Measurements from ENCODE around the gene TNS2. TPM values are rescaled to one million over a fixed set of nuclear protein-coding genes. Genes with fewer than 3 reads are reported as not detected.

TNS2 gene
- total and polyA plus RNA-seq, 2 of the 13 experiments (the other 11 are each of a cell fraction or from before 2014, with no cell fraction given), result 8.9 to 20.4 TPM

- TF ChIP-seq ZNF180 (CRISPR knock-in tag; IDR thresholded peaks at IDR 0.05; ENCODE audit: borderline replicate concordance, low read depth) (no peak), SYNCRIP (IDR thresholded peaks at IDR 0.05; ENCODE audit: insufficient read depth, low read depth, low read length) (no peak), ZHX1 (CRISPR knock-in tag; IDR thresholded peaks at IDR 0.05; ENCODE audit: low read depth) (no peak), ZKSCAN8 (CRISPR knock-in tag; IDR thresholded peaks at IDR 0.05; ENCODE audit: borderline replicate concordance) (no peak), ZZZ3 (CRISPR knock-in tag; IDR thresholded peaks at IDR 0.05; ENCODE audit: borderline replicate concordance) (no peak), ZNF331 (CRISPR knock-in tag; IDR thresholded peaks at IDR 0.05) (no peak), HOXD1 (CRISPR knock-in tag; IDR thresholded peaks at IDR 0.05) (no peak), EP300 (IDR thresholded peaks at IDR 0.05; ENCODE audit: low read depth in 2 of 2, low read length in 2 of 2) (peak in 1 of 2 experiments; percentile 67; a peak in 1 of 4 replicates), EP300 (CRISPR knock-in tag; IDR thresholded peaks at IDR 0.05; ENCODE audit: borderline replicate concordance) (no peak), IRX3 (CRISPR knock-in tag; IDR thresholded peaks at IDR 0.05; ENCODE audit: borderline replicate concordance, low read depth) (no peak), POLR2AphosphoS5 (IDR thresholded peaks at IDR 0.05; ENCODE audit: low read depth, low read length) (no peak), JUND (CRISPR knock-in tag; IDR thresholded peaks at IDR 0.05) (no peak), PHF21A (CRISPR knock-in tag; IDR thresholded peaks at IDR 0.05) (no peak), ZNF275 (CRISPR knock-in tag; IDR thresholded peaks at IDR 0.05; ENCODE audit: borderline replicate concordance) (no peak)
- TF ChIP-seq, protein P1, sequence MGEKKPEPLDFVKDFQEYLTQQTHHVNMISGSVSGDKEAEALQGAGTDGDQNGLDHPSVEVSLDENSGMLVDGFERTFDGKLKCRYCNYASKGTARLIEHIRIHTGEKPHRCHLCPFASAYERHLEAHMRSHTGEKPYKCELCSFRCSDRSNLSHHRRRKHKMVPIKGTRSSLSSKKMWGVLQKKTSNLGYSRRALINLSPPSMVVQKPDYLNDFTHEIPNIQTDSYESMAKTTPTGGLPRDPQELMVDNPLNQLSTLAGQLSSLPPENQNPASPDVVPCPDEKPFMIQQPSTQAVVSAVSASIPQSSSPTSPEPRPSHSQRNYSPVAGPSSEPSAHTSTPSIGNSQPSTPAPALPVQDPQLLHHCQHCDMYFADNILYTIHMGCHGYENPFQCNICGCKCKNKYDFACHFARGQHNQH (CRISPR knock-in tag; IDR thresholded peaks at IDR 0.05), result no peak
- TF ChIP-seq, protein P2, sequence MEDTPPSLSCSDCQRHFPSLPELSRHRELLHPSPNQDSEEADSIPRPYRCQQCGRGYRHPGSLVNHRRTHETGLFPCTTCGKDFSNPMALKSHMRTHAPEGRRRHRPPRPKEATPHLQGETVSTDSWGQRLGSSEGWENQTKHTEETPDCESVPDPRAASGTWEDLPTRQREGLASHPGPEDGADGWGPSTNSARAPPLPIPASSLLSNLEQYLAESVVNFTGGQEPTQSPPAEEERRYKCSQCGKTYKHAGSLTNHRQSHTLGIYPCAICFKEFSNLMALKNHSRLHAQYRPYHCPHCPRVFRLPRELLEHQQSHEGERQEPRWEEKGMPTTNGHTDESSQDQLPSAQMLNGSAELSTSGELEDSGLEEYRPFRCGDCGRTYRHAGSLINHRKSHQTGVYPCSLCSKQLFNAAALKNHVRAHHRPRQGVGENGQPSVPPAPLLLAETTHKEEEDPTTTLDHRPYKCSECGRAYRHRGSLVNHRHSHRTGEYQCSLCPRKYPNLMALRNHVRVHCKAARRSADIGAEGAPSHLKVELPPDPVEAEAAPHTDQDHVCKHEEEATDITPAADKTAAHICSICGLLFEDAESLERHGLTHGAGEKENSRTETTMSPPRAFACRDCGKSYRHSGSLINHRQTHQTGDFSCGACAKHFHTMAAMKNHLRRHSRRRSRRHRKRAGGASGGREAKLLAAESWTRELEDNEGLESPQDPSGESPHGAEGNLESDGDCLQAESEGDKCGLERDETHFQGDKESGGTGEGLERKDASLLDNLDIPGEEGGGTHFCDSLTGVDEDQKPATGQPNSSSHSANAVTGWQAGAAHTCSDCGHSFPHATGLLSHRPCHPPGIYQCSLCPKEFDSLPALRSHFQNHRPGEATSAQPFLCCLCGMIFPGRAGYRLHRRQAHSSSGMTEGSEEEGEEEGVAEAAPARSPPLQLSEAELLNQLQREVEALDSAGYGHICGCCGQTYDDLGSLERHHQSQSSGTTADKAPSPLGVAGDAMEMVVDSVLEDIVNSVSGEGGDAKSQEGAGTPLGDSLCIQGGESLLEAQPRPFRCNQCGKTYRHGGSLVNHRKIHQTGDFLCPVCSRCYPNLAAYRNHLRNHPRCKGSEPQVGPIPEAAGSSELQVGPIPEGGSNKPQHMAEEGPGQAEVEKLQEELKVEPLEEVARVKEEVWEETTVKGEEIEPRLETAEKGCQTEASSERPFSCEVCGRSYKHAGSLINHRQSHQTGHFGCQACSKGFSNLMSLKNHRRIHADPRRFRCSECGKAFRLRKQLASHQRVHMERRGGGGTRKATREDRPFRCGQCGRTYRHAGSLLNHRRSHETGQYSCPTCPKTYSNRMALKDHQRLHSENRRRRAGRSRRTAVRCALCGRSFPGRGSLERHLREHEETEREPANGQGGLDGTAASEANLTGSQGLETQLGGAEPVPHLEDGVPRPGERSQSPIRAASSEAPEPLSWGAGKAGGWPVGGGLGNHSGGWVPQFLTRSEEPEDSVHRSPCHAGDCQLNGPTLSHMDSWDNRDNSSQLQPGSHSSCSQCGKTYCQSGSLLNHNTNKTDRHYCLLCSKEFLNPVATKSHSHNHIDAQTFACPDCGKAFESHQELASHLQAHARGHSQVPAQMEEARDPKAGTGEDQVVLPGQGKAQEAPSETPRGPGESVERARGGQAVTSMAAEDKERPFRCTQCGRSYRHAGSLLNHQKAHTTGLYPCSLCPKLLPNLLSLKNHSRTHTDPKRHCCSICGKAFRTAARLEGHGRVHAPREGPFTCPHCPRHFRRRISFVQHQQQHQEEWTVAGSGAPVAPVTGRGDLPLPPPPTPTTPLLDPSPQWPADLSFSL (CRISPR knock-in tag; IDR thresholded peaks at IDR 0.05), result no peak
These were observed 55.4 kb downstream of the TNS2 start (continued) for GRCh38 chr12:53105256-53105655.

Measured in HepG2 (cell line).